Fibroblast of villous mesenchyme (primary cell): ENCODE data around the gene LGI1. TPM values are rescaled to one million over a fixed set of nuclear protein-coding genes. Genes with fewer than 3 reads are reported as not detected.

ENCODE experiments used
- DNase-seq: peaks from one replicate; pipeline ENCODE4 v3.0.0-alpha.2; 2010; ENCODE audit warnings: low read depth
- H3K4me3 ChIP-seq: 2 replicates; pipeline ENCODE4 v1.5.1; 2011; ENCODE audit warnings: low read depth, mild to moderate bottlenecking, low read length
- CTCF ChIP-seq: IDR thresholded peaks from 2 replicates; pipeline ENCODE4 v1.5.1; 2012; ENCODE audit warnings: low read depth, mild to moderate bottlenecking, low read length; ENCODE audit not compliant: insufficient read depth
- total RNA-seq: library from RNA; depleted of rRNA; stranded (reverse); fragments of >200 nt; gene quantifications from 2 replicates; pipeline ENCODE4 v1.2.3, GENCODE V29; 2012

The LGI1 gene
- total RNA-seq, 1 donor, result not detected

DNA sequence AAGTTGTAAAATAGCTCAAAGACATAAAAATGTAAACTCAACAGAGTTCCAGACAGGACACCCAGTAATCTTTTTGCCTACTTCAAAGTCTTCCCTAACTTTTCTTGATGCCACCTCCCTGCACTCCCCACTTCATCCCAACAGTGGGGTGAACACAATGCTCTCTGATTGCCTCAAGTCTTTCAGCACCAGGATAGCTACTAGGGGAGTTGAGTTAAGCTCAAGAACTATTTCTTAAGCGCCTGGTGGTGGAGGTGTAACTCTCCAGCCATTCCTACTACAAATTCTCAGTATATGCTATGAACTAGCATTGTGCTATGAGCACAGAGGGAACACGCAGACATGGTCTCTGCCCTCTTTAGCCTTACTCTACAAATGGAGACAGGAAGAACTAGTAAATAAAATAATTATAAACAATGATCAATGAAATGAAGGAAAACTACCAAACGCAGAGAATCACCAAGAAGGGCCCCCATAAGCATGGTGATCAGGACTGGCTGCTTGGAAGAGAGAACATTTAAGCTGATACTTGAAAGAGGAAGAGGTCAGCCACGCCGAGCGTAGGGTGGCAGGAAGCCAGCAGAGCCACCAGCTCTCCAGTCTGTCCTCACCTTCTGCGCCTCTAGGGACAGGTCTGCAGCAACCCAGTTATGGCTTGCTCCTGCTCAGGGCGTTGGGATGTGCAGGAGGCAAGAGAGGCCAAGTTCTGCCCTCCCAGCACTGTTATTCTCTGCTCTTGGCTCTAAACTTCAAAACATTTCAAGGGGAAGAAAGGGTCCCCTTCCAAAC, 38.6 kb upstream of the LGI1 start:
- peak; percentile 2 for DNase-seq
- TF ChIP-seq CTCF, result no peak
- H3K4me3 ChIP-seq, result no peak overlapping the region

GRCh38 chr10:93719901-93720300, 37.8 kb upstream of the LGI1 start:
- H3K4me3 ChIP-seq, result no peak overlapping the region
- TF ChIP-seq CTCF, result no peak
- no peak for DNase-seq

- H3K4me3 ChIP-seq, result no peak overlapping the region
- no peak for TF ChIP-seq CTCF
- no peak for DNase-seq
Measured at GRCh38 chr10:93722550-93722949, 35.2 kb upstream of the LGI1 start.

GRCh38 chr10:93723153-93723552, 34.6 kb upstream of the LGI1 start:
- no peak for TF ChIP-seq CTCF
- DNase-seq, result no peak
- no peak overlapping the region for H3K4me3 ChIP-seq

GRCh38 chr10:93726024-93726423, 31.7 kb upstream of the LGI1 start:
- no peak for TF ChIP-seq CTCF
- DNase-seq, result no peak
- no peak overlapping the region for H3K4me3 ChIP-seq

DNA sequence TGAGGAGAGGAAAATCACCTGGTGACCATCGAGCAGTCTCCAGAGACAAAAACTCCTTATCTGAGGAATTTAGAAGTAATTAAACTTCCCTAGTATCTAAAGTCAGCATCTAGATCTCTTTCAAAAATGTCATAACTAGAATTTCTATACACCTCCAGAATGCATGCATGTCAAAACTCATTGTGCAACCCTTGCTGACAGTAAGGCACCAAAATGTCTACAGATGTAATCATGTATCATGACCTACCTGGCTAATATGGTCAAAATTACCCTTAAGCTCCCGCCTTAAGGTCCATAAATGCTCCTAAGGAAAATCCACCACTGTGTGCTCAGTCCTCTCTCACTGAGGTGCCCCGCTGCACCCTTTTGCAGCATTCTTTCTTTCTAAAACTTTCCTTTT, 16.4 kb upstream of the LGI1 start:
- DNase-seq, result no peak
- no peak overlapping the region for H3K4me3 ChIP-seq
- no peak for TF ChIP-seq CTCF
